Tibial nerve (tissue), 4 donors: Measurements from ENCODE around the gene GSE1.

ENCODE experiments used
- CTCF ChIP-seq, 5 experiments: fragments of 200-600 bp in 3 of 5; fragments of 450-650 bp in 2 of 5; sonication (generic) in 3 of 5; IDR thresholded peaks; one replicate each; pipeline ENCODE4 v1.5.1; 2016 to 2019; ENCODE audit warnings: antibody characterized with exemption in 5 of 5, mild to moderate bottlenecking in 3 of 5, moderate library complexity in 2 of 5
- EP300 ChIP-seq, 2 donors: sonication (generic); formaldehyde crosslinking; IDR thresholded peaks; one replicate each; pipeline ENCODE4 v1.6.1; 2017; ENCODE audit warnings: antibody characterized with exemption in 2 of 2, mild to moderate bottlenecking in 1 of 2
- POLR2A ChIP-seq, 2 donors: fragments of 450-650 bp; IDR thresholded peaks; one replicate each; pipeline ENCODE4 v1.6.1; 2017; ENCODE audit warnings: antibody characterized with exemption in 2 of 2, mild to moderate bottlenecking in 2 of 2, moderate library complexity in 2 of 2

GRCh38 chr16:85657267-85657650 lies 44.1 kb downstream of the GSE1 start:
- TF ChIP-seq CTCF (IDR thresholded peaks at IDR 0.05) (no peak), EP300 (IDR thresholded peaks at IDR 0.05) (no peak), POLR2A (IDR thresholded peaks at IDR 0.05) (no peak)
